Upper lobe of left lung (tissue), 6 donors: ENCODE measurements around the gene NPRL2. TPM values are rescaled to one million over a fixed set of nuclear protein-coding genes. Genes with fewer than 3 reads are reported as not detected.
A peak's percentile ranks its signal among the peaks of the same experiment; 100 is the strongest.

Experiments
- ATAC-seq, 2 donors: fragments of 200-7000 bp; cut with Tn5 transposase; one replicate each; pipeline ENCODE4 v1.9.1; 2022; ENCODE audit warnings: mild to moderate bottlenecking in 2 of 2, moderate library complexity in 2 of 2; ENCODE audit not compliant: low FRiP score in 2 of 2
- DNase-seq, 2 donors: peaks; one replicate each; pipeline ENCODE4 v3.0.0-alpha.2; 2019 to 2020
- H3K27ac ChIP-seq, 4 donors: fragments of 200-600 bp; sonication (generic); one replicate each; pipeline ENCODE4 v1.5.1; 2016 to 2019
- H3K27me3 ChIP-seq, 4 donors: fragments of 200-600 bp; sonication (generic); one replicate each; pipeline ENCODE4 v1.5.1; 2017 to 2019
- H3K36me3 ChIP-seq, 4 donors: fragments of 200-600 bp; sonication (generic); one replicate each; pipeline ENCODE4 v1.5.1; 2016 to 2019
- H3K4me1 ChIP-seq, 4 donors: fragments of 200-600 bp; sonication (generic); one replicate each; pipeline ENCODE4 v1.5.1; 2018 to 2019
- H3K4me3 ChIP-seq, 4 donors: fragments of 200-600 bp; sonication (generic); one replicate each; pipeline ENCODE4 v1.5.1; 2017 to 2019; ENCODE audit warnings: mild to moderate bottlenecking in 2 of 4, moderate library complexity in 1 of 4
- H3K9me3 ChIP-seq, 4 donors: fragments of 200-600 bp; sonication (generic); one replicate each; pipeline ENCODE4 v1.5.1; 2018 to 2019
- CTCF ChIP-seq, 6 experiments: fragments of 450-650 bp in 4 of 6; fragments of 200-600 bp in 2 of 6; sonication (generic) in 2 of 6; IDR thresholded peaks; one replicate each; pipeline ENCODE4 v1.5.1; 2016 to 2019; ENCODE audit warnings: antibody characterized with exemption in 6 of 6
- EP300 ChIP-seq, 4 donors: sonication (generic); formaldehyde crosslinking; IDR thresholded peaks; one replicate each; pipeline ENCODE4 v1.5.1; 2017; ENCODE audit warnings: antibody characterized with exemption in 4 of 4, control low read depth in 2 of 4
- POLR2A ChIP-seq, 4 donors: fragments of 450-650 bp; IDR thresholded peaks; one replicate each; pipeline ENCODE4 v1.5.1; 2016 to 2017; ENCODE audit warnings: antibody characterized with exemption in 4 of 4, mild to moderate bottlenecking in 2 of 4
- POLR2AphosphoS5 ChIP-seq, 2 donors: sonication (generic); formaldehyde crosslinking; IDR thresholded peaks; one replicate each; pipeline ENCODE4 v1.5.1; 2017; ENCODE audit warnings: antibody characterized with exemption in 2 of 2
- WGBS, 2 donors: methylation state at CpG; one replicate each; pipeline ENCODE4 v1.1.5; 2017 to 2018; 5-methylcytosine and 5-hydroxymethylcytosine counted together
- total RNA-seq, 6 donors: library from RNA; depleted of rRNA in 4 of 6; stranded (reverse); fragments of >200 nt in 4 of 6; gene quantifications; one replicate each; pipeline versions ENCODE4 v1.1.0 to v1.2.1, GENCODE V29; 2016 to 2021
- donor health status: DM: no; HTN: no; CAD: no; lungs with moderate emphysema.
- donor health status: DM: no; HTN: yes; CAD: no; lungs with severe emphysema.

Gene NPRL2
- total RNA-seq, 6 donors from 2014 or later = 15.0 to 41.9 (median 17.3) TPM

DNA sequence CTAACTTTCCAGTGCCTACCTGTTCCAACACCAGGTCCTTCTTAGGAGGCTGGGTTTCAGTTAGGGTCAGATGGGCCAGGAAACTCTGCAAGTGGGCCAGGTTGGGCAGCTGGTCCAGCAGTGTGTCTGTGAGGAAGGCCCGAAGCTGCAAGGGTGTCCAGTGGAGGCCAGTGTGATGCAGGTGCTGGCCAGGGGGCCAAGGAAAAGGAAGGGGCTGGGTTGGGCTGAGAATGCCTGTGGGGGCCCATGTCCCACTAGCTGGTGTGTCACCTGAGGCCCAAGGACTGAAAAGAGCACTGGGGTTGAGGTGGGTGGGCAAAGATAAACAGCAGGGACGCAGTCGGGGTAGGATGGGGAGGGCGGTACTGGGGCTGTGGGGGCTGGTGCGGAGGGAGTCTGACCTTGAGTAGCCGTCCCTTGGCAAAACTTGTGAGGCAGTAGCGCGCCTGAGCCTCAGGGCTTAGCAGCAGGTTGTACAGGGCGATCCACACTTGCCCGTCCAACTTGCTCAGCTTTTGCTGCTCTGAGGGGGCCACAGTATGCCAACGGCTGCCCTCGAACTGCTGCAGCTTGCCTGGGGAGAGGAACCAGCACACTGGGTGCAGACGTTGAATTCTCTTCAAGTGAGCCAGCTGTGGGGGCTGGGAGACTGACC is 8.5 kb downstream of the NPRL2 start:
- TF ChIP-seq EP300 (IDR thresholded peaks at IDR 0.05) = no peak
- H3K27me3 ChIP-seq = no peaks in the 10 kb centered on the region
- ATAC-seq (no peak), DNase-seq (peak in 1 of 2 donors; percentile 40)
- peak overlapping the region in 1 of 4 donors; percentile 97 for H3K27ac ChIP-seq
- H3K4me1 ChIP-seq = peaks cover 37 to 61% (median 54%) of the 10 kb centered on the region in 4 donors
- H3K36me3 ChIP-seq = no peaks in the 10 kb centered on the region
- no peaks in the 10 kb centered on the region for H3K9me3 ChIP-seq
- no peak overlapping the region for H3K4me3 ChIP-seq
- WGBS, 2 donors = 91 to 93% methylated on average over 10 to 12 of the region's 13 CpGs

DNA sequence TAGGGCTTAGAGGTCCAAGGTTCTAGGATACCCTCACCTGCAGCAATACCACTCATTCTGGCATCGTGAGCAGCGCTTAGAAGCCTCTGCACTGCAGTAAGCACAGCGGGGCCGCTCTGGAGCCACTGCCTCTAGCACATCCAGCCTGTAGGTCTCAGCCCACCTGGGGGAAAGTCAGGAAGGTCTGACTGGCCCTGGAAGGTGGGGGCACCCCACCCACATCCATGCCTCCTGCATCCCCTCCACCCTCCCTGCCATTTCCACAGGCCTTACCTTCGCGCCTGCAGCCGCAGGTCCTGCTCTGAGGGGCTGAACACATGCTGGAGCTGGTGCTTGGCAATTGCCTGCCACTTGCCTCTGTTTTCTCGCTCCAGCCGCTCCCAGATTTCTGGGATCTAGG is 9.0 kb downstream of the NPRL2 start:
- H3K27me3 ChIP-seq = no peaks in the 10 kb centered on the region
- DNase-seq = peak in 1 of 2 donors; percentile 38
- peak overlapping the region; percentile 92 to 99 (median 96) for H3K27ac ChIP-seq
- H3K4me3 ChIP-seq = peak overlapping the region in 3 of 4 donors; percentile 53 to 75 (median 74)
- no peak for TF ChIP-seq EP300 (IDR thresholded peaks at IDR 0.05)
- no peak for TF ChIP-seq CTCF (IDR thresholded peaks at IDR 0.05)
- no peak for TF ChIP-seq POLR2A (IDR thresholded peaks at IDR 0.05)
- no peak for TF ChIP-seq POLR2AphosphoS5 (IDR thresholded peaks at IDR 0.05)
- peaks cover 37 to 60% (median 55%) of the 10 kb centered on the region in 4 donors for H3K4me1 ChIP-seq
- H3K36me3 ChIP-seq = no peaks in the 10 kb centered on the region
- no peaks in the 10 kb centered on the region for H3K9me3 ChIP-seq
- 96 to 100% methylated on average over 6 to 9 of the region's 9 CpGs for WGBS, 2 donors
- no peak for ATAC-seq

GRCh38 chr3:50340448-50341329 is 9.9 kb downstream of the NPRL2 start, which contains the start of gene RASSF1:
Gene RASSF1 (minus strand): TSS chr3:50340836. CDS start chr3:50340805, 31 bp downstream.
- WGBS, 2 donors = 4% methylated on average over 27 to 73 of the region's 85 CpGs
- peak; percentile 70 to 74 for ATAC-seq

GRCh38 chr3:50340147-50340447 is 10.5 kb downstream of the NPRL2 start:
- peak overlapping the region; percentile 36 to 75 (median 64) for H3K4me3 ChIP-seq
- no peak for TF ChIP-seq EP300 (IDR thresholded peaks at IDR 0.05)
- no peak for TF ChIP-seq POLR2A (IDR thresholded peaks at IDR 0.05)
- TF ChIP-seq POLR2AphosphoS5 (IDR thresholded peaks at IDR 0.05) = no peak
- TF ChIP-seq CTCF (IDR thresholded peaks at IDR 0.05) = no peak
- H3K9me3 ChIP-seq = no peaks in the 10 kb centered on the region
- no peak for DNase-seq
- no peak for ATAC-seq
- H3K36me3 ChIP-seq = no peaks in the 10 kb centered on the region
- 29 to 32% methylated on average over 9 of the region's 9 CpGs for WGBS, 2 donors
- H3K27ac ChIP-seq = peak overlapping the region; percentile 92 to 99 (median 96)
- peaks cover 39 to 63% (median 58%) of the 10 kb centered on the region in 4 donors for H3K4me1 ChIP-seq
- H3K27me3 ChIP-seq = no peaks in the 10 kb centered on the region

More at GRCh38 chr3:50340448-50341329, 9.9 kb downstream of the NPRL2 start, which contains the start of gene RASSF1:
- DNase-seq = peak; percentile 80 to 95
- no peaks in the 10 kb centered on the region for H3K9me3 ChIP-seq
- TF ChIP-seq CTCF (IDR thresholded peaks at IDR 0.05) = peak in 2 of 6 experiments; percentile 8 to 19
- TF ChIP-seq EP300 (IDR thresholded peaks at IDR 0.05) = no peak
- TF ChIP-seq POLR2A (IDR thresholded peaks at IDR 0.05) = peak in 2 of 4 donors; percentile 39 to 90
- TF ChIP-seq POLR2AphosphoS5 (IDR thresholded peaks at IDR 0.05) = peak; percentile 49 to 52
- H3K36me3 ChIP-seq = no peaks in the 10 kb centered on the region
- H3K27me3 ChIP-seq = no peaks in the 10 kb centered on the region
- peak within 1 kb of the TSS; percentile 36 to 75 (median 64) for H3K4me3 ChIP-seq
- peaks cover 39 to 63% (median 59%) of the 10 kb centered on the region in 4 donors for H3K4me1 ChIP-seq
- H3K27ac ChIP-seq = peak within 1 kb of the TSS; percentile 92 to 99 (median 96)
